PFSK-1 (cell line): ENCODE data around the gene FRMD4A.

Experiments
- POLR2AphosphoS5 ChIP-seq: IDR thresholded peaks from 2 replicates; pipeline ENCODE4 v1.6.1; 2012; ENCODE audit warnings: low read depth, mild to moderate bottlenecking, control low read depth, low read length, moderate library complexity
- REST ChIP-seq, 2 experiments: IDR thresholded peaks; 2 replicates each; pipeline versions ENCODE4 v1.6.1 to v1.8.0; 2011 to 2012; ENCODE audit warnings: low read depth in 2 of 2, low read length in 2 of 2, control low read depth in 1 of 2, inconsistent platforms in 1 of 2, mild to moderate bottlenecking in 1 of 2, moderate library complexity in 1 of 2; ENCODE audit not compliant: insufficient read depth in 1 of 2
- SIN3A ChIP-seq: IDR thresholded peaks from 2 replicates; pipeline ENCODE4 v1.6.1; 2012; ENCODE audit warnings: mild to moderate bottlenecking, low read length, moderate library complexity, borderline replicate concordance; ENCODE audit not compliant: insufficient read depth
- TAF1 ChIP-seq: IDR thresholded peaks from 2 replicates; pipeline ENCODE4 v1.6.1; 2012; ENCODE audit warnings: low read length, control low read depth, borderline replicate concordance; ENCODE audit not compliant: insufficient read depth

- TF ChIP-seq REST (IDR thresholded peaks at IDR 0.05; ENCODE audit: insufficient read depth in 1 of 2, low read depth in 2 of 2, low read length in 2 of 2) (no peak), SIN3A (no peak), POLR2AphosphoS5 (no peak), TAF1 (no peak)
Observed at GRCh38 chr10:13978533-13979115, 352.1 kb downstream of the FRMD4A start.
